ENCODE measurements around the gene DNTTIP2. TPM values are rescaled to one million over a fixed set of nuclear protein-coding genes. Genes with fewer than 3 reads are reported as not detected.

DNTTIP2 gene
- polyA plus RNA-seq, 3 donors = 12.8 to 41.9 (median 37.4) TPM

GRCh38 chr1:93822730-93823425 is 56.1 kb downstream of the DNTTIP2 start:
- no peak overlapping the region for H3K27ac ChIP-seq (ENCODE audit: low read depth, low read length)
- 100% methylated on average over 2 of the region's 2 CpGs; no CpG with 5 or more reads in 1 of the 3 donors for WGBS, 3 donors

- WGBS, 3 donors = 83 to 89% (median 84%) methylated on average over 4 of the region's 4 CpGs
Observed at GRCh38 chr1:93821423-93822144, 57.4 kb downstream of the DNTTIP2 start.

GRCh38 chr1:93820554-93821422 is 58.2 kb downstream of the DNTTIP2 start:
- 72 to 80% (median 74%) methylated on average over 10 of the region's 10 CpGs for WGBS, 3 donors
- no peak overlapping the region for H3K27ac ChIP-seq (ENCODE audit: low read depth, low read length)

More at GRCh38 chr1:93821423-93822144, 57.4 kb downstream of the DNTTIP2 start:
- no peak overlapping the region for H3K27ac ChIP-seq (ENCODE audit: low read depth, low read length)

- no peak overlapping the region for H3K27ac ChIP-seq (ENCODE audit: low read depth, low read length)
Observed at GRCh38 chr1:93818570-93818959, 60.4 kb downstream of the DNTTIP2 start.

GRCh38 chr1:93817819-93818569 is 61.0 kb downstream of the DNTTIP2 start:
- WGBS, 3 donors = 72 to 86% (median 77%) methylated on average over 12 of the region's 12 CpGs
- no peak overlapping the region for H3K27ac ChIP-seq (ENCODE audit: low read depth, low read length)

GRCh38 chr1:93816970-93817678 is 61.9 kb downstream of the DNTTIP2 start:
- no peak overlapping the region for H3K27ac ChIP-seq (ENCODE audit: low read depth, low read length)
- 17 to 41% (median 20%) methylated on average over 3 of the region's 3 CpGs for WGBS, 3 donors

Other genes starting within 250 kb of the DNTTIP2 start
- gene BCAR3, start 197.4 kb downstream of the DNTTIP2 start, polyA plus RNA-seq = 10 to 100 TPM in 2 of 3 donors, 1 to 10 TPM in 1; 5.3 to 28.9 (median 14.8) TPM
- gene GCLM, start 30.2 kb upstream of the DNTTIP2 start, polyA plus RNA-seq = 10 to 100 TPM in 1 of 3 donors, 1 to 10 TPM in 2; 3.7 to 14.8 (median 4.9) TPM
- under 1 TPM; 0.15 to 0.67 (median 0.36) TPM for gene ABCA4, start 241.9 kb upstream of the DNTTIP2 start, polyA plus RNA-seq

All from adipose tissue (tissue), 3 donors.